Lower leg skin (tissue), 3 donors: ENCODE measurements around the gene PODXL2.

Experiments
- POLR2A ChIP-seq, 2 donors: fragments of 450-650 bp; IDR thresholded peaks; one replicate each; pipeline ENCODE4 v1.6.1; 2016 to 2017; ENCODE audit warnings: antibody characterized with exemption in 2 of 2, mild to moderate bottlenecking in 1 of 2, moderate library complexity in 1 of 2
- TF ChIP-seq, protein P1 (sequence below), 3 donors: fragments of 450-650 bp; IDR thresholded peaks; one replicate each; pipeline ENCODE4 v1.5.1; 2016; ENCODE audit warnings: antibody characterized with exemption in 3 of 3, mild to moderate bottlenecking in 3 of 3, moderate library complexity in 2 of 3

- TF ChIP-seq, protein P1, sequence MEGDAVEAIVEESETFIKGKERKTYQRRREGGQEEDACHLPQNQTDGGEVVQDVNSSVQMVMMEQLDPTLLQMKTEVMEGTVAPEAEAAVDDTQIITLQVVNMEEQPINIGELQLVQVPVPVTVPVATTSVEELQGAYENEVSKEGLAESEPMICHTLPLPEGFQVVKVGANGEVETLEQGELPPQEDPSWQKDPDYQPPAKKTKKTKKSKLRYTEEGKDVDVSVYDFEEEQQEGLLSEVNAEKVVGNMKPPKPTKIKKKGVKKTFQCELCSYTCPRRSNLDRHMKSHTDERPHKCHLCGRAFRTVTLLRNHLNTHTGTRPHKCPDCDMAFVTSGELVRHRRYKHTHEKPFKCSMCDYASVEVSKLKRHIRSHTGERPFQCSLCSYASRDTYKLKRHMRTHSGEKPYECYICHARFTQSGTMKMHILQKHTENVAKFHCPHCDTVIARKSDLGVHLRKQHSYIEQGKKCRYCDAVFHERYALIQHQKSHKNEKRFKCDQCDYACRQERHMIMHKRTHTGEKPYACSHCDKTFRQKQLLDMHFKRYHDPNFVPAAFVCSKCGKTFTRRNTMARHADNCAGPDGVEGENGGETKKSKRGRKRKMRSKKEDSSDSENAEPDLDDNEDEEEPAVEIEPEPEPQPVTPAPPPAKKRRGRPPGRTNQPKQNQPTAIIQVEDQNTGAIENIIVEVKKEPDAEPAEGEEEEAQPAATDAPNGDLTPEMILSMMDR (IDR thresholded peaks at IDR 0.05): no peak
- TF ChIP-seq POLR2A (IDR thresholded peaks at IDR 0.05): no peak
Measured at GRCh38 chr3:127707851-127708411, 78.9 kb downstream of the PODXL2 start.
